Activated CD4-positive, CD25-positive, alpha-beta regulatory T cell treated with anti-CD3 and anti-CD28 coated beads, Interleukin-2, amount 50 U/mL, for 24 hours (primary cell): ENCODE results near the gene GPBP1.
"Not testable (repeated sequence)": the region's sequence is repeated elsewhere in the genome, so short reads cannot be mapped to it uniquely, and the experiment has no call there.

ENCODE experiments used
- ATAC-seq, 2 donors: fragments of 150-1000 bp; cut with Tn5 transposase; one replicate each; pipeline ENCODE4 v1.10.0; 2021; ENCODE audit warnings: mild to moderate bottlenecking in 1 of 2, moderate library complexity in 1 of 2

The GPBP1 gene

DNA sequence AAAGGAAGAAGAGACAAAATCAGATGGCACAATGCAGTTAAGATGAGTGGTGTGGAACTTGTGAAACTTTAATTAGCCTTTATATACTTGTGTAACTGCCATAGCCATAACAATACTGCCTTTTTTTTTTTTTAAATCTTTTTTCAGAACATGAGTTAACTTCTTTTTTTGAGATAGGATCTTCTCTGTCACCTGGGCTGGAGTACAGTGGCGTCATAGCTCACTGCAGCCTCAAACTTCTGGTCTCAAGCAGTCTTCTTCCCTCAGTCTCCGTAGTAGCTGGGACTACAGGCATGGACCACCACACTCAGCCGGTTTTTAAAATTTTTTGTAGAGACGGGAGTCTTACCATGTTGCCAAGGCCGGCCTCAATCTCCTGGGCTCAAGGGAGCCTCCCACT, 37.2 kb downstream of the GPBP1 start:
- peak in 1 of 2 donors; percentile 30 for ATAC-seq

DNA sequence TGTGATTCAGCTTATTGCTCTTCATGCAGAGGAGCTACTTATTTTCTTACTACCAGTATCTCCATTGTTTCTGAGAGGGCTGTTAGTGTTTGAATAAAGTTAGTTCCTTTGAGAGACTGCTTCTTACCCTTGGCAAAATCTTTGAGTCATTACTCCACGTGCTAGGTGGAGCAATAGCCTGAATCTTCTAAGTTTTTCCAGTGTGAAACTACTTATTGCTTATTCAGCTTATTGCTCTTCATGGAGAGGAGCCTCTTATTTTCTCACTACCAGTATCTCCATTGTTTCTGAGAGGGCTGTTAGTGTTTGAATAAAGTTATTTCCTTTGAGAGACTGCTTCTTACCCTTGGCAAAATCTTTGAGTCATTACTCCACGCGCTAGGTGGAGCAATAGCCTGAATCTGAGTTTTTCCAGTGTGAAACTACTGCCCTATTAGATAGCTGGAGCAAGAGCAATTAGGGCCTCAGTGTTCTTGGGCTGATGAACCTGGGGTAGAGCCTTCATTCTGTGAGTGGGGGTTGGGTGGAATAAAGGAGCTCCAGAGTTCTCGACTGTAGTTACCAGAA, 41.9 kb downstream of the GPBP1 start:
- peak in 1 of 2 donors; percentile 24 for ATAC-seq

DNA sequence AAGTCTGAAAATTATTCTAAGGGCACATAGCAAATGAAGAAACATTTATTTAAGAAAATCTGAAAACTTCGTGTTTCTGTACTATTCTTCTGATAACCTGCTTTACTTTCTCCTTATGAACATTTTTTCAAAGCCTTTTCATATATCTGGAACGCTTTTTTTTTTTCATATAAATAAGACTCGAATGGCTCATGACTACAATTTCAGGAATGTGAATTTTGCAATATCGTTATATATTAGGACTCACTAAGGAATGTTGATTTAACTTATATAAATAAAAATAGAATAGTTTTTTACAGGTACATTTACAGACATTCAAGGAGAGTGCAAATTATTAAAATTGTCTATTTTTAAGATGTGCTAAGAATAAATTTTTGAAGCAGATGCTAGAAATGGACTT, 42.9 kb downstream of the GPBP1 start:
- ATAC-seq: no peak

DNA sequence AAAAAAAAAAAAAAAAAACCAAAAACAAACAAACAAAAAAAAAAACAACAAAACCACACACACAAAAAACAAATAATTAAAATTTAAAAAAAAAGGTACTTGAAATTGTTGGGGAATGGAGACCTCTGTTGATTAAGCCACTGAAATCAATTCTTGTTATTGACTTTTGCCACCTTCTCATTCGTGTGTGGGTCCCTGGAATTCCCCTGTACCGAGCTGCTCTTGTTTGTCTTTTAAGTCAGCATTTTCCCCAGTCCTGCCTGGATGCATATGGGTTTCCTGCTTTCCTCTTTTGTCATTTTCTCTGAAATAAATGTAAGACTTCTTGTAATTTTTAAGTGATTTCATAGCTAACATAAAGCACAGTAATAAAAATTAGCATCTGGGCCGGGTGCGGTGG, 45.5 kb downstream of the GPBP1 start:
- no peak for ATAC-seq

DNA sequence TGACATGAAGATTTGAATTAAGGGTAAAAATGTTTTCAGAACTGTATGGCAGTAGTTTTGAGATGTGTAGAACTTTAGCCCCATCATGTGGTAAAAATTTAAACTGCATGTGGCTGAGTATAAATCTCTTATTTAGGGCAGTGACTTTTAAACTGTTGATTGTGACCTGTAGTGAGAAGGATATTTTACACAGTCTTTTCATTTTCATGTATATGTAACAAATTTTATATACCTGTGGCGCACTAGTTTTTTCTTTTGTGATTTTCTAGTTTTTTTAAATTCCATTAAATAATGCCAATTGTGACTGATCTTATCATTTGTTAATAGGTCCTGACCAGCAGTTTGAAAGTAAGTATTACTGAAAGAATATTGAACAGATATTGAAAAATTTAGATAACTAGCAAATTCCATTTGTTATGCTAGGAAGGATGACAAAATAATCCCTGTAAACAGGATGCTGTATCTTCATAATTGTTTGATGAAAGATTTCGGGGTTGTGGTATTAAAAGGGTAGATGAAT, 47.2 kb downstream of the GPBP1 start:
- peak; percentile 48 to 67 for ATAC-seq

DNA sequence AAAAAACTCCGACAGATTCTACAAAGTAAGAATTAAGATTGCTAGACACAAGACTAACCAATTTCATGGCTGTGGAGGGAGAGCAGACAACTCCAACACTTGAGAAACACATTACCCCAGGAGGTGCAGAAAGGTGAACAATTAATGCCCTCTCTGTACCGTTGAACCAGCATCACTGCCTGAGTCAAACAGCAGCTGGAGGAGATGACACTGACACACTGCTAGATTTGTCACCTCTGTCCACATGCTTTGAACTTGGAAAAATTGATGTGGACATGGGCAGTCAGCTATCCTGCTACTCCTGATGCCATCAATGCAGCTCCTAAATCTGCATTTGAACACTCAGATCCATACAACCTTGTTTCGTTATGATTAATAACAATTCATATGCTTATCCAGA, 51.7 kb downstream of the GPBP1 start:
- peak; percentile 38 to 73 for ATAC-seq

DNA sequence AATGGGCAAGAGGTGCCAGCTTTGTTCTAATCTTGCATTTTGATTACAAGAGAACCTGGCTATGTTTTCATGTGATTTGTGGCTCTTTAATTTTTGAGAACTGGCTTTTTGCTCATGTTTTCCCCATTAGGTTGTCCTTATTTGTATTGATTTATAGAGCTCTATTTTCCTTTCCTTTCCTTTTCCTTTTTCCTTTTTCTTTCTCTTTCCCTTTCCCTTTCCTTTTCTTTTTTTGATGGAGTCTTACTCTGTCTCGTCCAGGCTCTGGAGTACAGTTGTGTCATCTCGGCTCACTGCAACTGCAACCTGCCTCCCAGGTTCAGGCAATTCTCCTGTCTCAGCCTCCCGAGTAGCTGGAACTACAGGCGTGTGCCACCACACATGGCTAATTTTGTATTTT, 55.5 kb downstream of the GPBP1 start:
- no peak for ATAC-seq

DNA sequence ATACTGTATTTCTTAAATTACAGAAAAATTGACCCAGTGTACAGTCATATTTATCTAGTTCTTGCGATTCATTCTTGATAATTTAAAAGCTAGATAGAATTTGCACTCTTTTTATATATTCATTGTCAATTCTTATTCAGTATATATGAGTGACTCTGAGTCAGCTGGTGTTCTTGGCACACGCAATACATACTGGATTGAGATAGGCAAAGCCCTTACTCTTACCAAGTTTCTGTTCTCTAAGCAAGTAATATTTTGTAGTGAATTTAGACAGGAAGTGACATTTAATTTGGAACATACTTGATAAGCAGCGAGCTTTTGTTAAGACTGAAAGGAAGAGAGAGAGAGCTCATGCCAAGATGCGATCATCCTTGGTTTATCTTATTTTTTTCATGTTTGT, 57.7 kb downstream of the GPBP1 start:
- ATAC-seq: peak; percentile 43 to 46

DNA sequence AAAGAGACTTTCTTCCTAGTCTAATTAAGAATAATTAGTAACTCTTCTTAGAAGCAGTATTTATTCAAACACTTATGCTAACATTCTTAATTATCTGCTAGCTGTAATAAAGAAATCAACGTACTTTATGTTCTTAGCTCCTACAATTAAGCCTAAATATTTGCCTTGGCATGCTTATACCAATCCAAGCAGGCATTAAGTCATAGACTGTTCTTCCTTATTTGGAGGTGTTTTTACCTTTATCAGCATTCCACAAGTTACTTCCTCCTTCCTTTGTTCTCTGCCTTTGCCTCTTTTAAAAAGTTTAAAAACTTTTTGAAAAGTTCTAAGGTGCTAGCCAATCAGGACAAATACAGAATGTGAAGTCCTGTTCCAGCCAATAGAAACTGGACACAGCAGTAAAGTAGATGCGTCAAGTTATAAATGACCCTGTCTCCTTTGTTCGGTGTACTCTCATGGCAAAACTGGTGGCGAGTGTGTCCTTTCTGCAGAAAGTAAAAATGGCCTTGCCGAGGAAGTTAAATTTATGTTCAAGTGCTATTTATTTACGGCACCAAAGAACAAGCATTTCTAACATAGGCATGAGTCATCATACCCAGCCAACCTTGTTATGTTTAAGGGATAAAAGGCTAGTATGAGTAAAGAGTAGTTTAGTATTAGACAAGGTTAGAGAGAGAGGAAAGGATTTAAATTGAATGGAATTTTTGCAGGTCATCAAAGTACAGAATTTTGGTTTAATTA, 58.6 kb downstream of the GPBP1 start:
- ATAC-seq: no peak

DNA sequence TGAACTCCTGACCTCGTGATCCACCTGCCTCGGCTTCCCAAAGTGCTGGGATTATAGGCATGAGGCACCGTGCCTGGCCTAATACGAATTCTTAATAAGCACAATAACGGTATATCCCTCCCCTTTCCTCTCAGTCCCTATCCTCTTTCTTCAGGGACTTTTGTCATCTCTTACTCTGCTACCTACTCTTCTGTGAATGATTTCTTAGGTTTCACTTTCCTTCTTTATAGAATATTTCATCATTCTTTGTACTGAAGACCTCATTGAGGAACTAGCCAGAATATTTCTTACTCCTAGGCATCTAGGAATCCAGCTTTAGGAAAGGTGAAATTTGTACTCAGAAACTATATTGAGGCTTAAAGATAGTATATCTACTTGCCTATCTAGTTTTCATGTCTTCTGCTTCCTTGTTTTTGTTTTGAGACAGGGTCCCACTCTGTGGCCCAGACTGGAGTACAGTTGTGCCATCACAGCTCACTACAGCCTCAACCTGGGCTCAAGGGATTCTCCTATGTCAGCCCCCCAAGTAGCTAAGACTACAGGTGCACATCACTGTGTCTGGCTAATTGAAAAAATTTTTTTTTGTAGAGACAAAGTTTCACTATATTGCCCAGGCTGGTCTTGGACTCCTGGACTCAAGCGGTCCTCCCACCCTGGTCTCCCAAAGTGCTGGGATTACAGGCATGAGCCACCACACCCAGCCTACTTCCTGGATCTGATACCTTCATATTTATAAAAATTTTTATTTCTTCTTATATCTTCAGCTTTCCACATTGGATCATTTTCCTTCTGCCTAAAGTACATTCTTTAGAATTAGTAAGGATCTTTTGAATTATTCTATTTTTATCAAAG, 69.7 kb downstream of the GPBP1 start:
- peak; percentile 45 to 67 for ATAC-seq

DNA sequence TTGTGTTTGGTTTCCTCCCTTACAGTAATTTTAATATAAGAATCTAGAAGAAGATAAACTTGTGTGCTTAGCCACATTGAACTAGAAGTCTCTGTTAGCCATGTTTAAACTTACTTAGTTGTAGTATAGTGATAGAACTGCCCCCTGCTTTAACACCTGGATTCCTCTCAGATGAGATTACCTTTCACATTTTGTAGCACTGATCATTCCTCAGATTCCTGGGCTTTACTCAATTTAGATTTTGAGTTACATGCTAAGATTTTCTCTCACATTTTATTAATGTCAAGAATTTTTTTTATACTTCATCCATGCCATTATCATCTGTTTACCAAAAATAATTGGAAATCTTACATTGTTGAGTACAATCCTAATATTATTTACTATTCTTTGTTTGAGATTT, 70.5 kb downstream of the GPBP1 start:
- ATAC-seq: no peak

DNA sequence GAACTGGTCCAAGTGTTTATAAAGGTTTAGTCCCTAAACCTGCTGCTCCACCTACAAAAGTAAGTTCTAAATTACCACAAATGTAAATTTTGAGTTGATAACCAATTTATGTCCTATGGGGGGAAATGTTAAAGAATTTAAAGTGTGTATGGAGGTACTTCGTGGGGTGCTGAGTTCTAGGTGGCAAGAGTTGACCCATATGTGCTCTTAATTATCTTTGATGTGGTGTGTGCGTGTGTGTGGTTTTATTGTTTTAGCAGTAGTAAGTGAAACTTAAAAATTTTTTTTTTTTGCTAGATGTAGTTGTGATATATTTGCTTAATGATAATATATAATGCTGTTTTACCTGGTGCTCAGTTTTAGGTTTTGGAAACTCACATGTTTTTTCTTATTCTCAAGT, 72.6 kb downstream of the GPBP1 start:
- peak; percentile 61 to 68 for ATAC-seq

DNA sequence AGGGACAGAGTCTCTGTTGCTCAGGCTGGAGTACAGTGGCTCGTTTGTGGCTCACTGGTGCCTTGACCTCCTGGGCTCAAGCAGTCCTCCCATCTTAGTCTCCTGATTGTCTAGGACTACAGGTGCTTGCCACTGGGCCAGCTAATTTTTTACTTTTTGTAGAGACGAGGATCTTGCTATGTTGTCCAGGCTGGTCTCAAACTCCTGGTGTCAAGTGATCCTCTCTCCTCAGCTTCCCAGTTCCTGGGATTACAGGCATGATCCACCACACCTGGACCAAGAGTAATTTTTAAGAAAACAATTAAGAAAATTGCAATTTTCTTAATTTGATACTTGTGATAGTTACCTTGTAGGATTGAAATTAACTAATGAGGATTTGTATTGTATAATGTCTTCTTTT, 73.9 kb downstream of the GPBP1 start:
- no peak for ATAC-seq

DNA sequence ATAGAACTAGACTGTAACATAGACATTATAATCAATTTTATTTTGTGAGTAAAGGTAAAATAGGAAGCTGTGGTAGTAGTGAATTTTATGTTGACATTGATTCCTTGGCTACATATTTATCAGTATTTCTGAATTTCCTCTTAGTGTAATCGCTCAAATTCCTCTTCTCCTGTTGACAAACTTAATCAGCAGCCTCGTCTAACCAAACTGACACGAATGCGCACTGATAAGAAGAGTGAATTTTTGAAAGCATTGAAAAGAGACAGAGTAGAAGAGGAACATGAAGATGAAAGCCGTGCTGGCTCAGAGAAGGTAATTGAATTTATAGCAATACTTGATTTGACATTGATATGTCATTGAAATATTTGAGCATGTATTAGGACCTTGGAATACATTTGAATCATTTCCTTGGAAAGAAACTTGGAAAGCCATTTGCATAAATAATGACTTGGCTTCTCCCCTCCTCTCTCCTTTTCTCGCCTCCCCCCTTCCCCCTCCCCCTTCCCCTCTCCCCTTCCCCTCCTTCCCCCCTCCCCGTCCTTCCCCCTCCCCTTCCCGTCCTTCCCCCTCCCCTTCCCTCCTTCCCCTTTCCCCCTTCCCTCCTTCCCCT, 75.5 kb downstream of the GPBP1 start:
- no peak for ATAC-seq

DNA sequence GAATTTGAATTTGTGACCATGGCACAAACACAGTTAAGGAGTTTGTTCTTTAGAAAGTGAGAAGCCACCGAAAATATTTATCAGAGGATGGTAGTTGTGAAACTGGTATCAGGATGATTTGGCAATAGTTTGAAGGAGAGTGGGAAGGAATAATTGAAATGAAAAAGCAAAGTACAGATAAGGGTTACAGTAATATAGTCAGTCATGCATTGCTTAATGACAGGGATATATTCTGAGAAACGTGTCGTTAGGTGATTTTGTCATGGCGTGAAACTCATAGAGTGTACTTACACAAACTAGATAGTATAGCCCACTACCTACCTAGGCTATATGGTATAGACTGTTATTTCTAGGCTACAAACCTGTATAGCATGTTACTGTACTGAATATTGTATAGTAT, 84.2 kb downstream of the GPBP1 start:
- peak in 1 of 2 donors; percentile 41 for ATAC-seq

DNA sequence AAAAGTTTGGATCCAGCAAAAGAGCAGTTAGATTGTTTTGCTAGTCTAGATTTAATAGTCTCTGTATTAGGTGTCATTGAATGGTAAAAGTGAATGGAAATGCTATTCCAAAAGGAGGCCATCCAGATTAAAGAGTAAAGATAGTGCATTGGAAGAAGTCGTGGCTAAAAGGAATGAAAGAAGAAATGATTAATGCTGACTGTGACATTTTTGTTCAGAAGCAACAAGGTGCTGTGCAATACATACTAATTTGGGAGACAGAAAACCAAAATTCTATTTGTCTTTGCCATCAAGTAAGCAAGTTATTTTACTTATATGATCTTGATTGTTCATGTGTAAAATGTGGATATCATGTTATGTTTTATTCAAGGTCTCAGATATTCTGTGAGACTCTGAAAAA, 85.1 kb downstream of the GPBP1 start:
- ATAC-seq: no peak

DNA sequence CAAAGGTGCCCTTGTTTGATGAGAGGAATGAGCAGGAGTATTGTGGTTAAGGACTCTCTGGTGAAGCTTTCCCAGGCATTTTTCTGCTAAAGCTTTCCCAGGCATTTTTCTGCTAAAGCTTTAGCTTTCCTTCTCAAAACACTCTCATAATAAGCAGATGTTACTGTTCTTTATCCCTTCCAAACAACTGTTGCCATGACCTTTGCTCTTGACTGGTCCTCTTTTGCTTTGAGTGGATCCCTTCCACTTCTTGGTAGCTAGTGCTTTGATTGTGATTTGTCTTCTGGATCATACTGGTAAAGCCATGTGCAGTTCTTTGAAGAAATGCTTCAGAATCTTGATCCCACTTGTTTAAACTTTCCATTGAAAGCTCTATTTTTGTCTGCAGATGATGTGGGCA, 85.8 kb downstream of the GPBP1 start:
- no peak for ATAC-seq

DNA sequence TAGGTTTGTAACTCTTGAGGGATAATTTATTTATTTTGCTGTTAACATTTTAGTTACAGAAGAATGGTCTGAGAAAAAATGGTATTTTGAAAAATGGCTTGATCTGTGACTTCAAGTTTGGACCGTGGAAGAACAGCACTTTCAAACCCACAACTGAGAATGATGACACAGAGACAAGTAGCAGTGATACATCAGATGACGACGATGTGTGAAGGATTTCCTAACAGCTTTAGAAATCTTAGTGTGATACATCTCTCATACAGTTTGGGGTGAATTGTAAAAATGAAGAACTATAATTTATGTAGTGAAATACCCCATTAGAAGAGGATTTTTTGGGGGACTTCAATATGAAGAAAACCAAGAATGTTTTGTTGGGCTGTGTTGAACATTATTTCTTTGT, 88.7 kb downstream of the GPBP1 start:
- peak in 1 of 2 donors; percentile 68 for ATAC-seq

DNA sequence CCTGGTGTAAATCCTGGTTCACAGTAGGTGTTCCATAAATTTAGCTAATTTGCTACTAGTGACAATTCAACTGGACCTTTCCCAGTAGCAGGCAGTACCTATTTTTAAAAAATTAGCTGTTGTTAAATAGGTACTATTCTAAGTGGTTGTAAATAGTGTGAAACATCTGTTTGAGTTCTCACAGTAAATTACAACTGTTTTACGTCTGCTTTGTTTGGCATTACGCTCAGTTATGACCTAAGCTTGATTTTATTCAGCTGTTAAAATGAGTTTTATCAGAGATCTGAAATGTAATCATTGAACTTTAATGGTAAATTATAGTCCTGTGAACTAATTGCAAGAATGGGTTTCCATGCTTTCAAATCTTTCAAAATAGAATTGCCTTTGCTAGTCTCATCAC, 93.9 kb downstream of the GPBP1 start:
- ATAC-seq: no peak

DNA sequence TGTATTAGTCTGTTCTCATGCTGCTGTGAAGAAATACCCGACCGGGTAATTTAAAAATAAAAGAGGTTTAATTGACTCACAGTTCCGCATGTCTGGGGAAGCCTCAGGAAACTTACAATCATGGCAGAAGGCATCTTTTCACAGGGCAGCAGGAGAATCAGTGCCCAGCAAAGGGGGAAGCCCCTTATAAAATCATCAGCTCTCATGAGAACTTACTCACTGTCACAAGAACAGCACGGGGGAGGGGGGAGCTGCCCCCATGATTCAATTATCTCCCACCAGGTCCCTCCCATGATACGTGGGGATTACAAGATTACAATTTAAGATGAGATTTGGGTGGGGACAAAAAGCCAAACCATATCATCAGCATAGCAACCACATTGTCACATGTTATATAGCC, 102.5 kb downstream of the GPBP1 start:
- ATAC-seq: peak in 1 of 2 donors; percentile 38

DNA sequence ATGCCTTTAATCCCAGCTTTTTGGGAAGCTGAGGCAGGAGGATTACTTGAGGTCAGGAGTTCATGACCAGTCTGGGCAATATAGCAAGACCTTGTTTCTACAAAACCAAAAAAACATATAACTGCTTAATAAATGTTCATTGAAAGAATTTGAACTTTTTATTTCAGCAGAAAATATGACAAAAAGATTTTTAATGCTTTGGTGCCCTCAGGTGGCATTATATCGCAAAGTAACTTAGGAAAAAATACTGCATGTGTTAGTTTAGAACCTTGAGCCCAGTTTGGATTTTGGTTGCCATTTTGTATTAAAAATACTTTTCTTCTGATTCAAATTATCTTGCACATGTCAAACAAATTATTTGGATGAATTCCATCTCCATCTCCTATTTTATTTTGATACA, 103.2 kb downstream of the GPBP1 start:
- no peak for ATAC-seq

DNA sequence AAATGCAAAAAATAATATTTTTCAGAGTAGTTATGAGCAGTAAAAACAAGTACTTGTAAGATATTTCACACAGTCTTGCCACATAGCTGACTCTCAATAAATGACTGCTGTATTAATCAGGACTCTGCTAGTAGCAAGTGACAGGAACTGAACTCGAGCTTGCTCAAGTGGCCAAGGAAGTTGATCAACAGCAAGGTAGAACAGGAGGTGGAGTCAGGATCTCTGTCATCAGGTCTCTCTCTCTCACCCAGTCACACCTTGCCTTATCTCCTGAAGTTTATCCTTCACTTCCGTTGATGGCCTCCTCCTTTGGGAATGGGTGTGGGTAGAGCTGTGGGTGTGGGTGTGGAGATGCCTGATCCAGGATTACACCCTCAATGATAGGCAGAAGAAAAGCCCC, 107.0 kb downstream of the GPBP1 start:
- no peak for ATAC-seq

DNA sequence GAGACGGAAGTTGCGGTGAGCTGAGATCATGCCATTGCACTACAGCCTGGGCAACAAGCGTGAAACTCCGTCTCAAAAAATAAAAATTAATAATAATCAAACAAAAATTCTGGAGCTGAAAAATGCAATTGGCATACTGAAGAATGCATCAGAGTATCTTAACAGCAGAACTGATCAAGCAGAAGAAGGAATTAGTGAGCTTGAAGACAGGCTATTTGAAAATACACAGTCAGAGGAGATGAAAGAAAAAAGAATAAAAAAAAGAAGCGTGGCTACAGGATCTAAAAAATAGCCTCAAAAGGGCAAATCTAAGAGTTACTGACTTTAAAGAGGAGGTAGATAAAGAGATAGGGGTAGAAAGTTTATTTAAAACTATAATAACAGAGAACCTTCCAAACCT, 111.2 kb downstream of the GPBP1 start:
- ATAC-seq: not testable (repeated sequence)
